HG03432 (cell line): ENCODE results near the gene PLA2G7.
"Not testable (repeated sequence)": the region's sequence is repeated elsewhere in the genome, so short reads cannot be mapped to it uniquely, and the experiment has no call there.

ENCODE experiments used
- ATAC-seq: cut with Tn5 transposase; IDR thresholded peaks from one replicate; pipeline ENCODE4 v1.9.1; 2021; ENCODE audit warnings: mild to moderate bottlenecking, moderate library complexity; ENCODE audit not compliant: unreplicated experiment

The PLA2G7 gene

GRCh38 chr6:46748940-46749503, 13.8 kb upstream of the PLA2G7 start:
- ATAC-seq, result no peak

- ATAC-seq, result no peak
Observed at GRCh38 chr6:46746696-46747095, 11.5 kb upstream of the PLA2G7 start, which contains the start of gene ANKRD66. TSS of gene ANKRD66 (plus strand) at chr6:46746933. CDS start at chr6:46751949, 5,016 bp downstream.

- ATAC-seq, result no peak
Observed at GRCh38 chr6:46745973-46746372, 10.8 kb upstream of the PLA2G7 start.

- not testable (repeated sequence) for ATAC-seq
Observed at GRCh38 chr6:46744159-46744725, 9.1 kb upstream of the PLA2G7 start.

GRCh38 chr6:46743425-46744158, 8.4 kb upstream of the PLA2G7 start:
- ATAC-seq, result no peak

- ATAC-seq, result no peak
Observed at GRCh38 chr6:46741910-46742309, 6.7 kb upstream of the PLA2G7 start.

- ATAC-seq, result no peak
Observed at GRCh38 chr6:46741482-46741881, 6.3 kb upstream of the PLA2G7 start.

- ATAC-seq, result no peak
Observed at GRCh38 chr6:46736906-46737305, 1.7 kb upstream of the PLA2G7 start.

GRCh38 chr6:46735720-46736031, 501 bp upstream of the PLA2G7 start:
- no peak for ATAC-seq

GRCh38 chr6:46733341-46733801, 1.8 kb downstream of the PLA2G7 start:
- no peak for ATAC-seq

GRCh38 chr6:46730921-46731461, 4.2 kb downstream of the PLA2G7 start:
- no peak for ATAC-seq

- no peak for ATAC-seq
Observed at GRCh38 chr6:46729787-46730326, 5.3 kb downstream of the PLA2G7 start.

GRCh38 chr6:46720401-46720800, 14.8 kb downstream of the PLA2G7 start:
- no peak for ATAC-seq

- ATAC-seq, result no peak
Observed at GRCh38 chr6:46719099-46719498, 16.1 kb downstream of the PLA2G7 start.

- no peak for ATAC-seq
Observed at GRCh38 chr6:46715141-46715540, 20.0 kb downstream of the PLA2G7 start.

GRCh38 chr6:46711491-46711890, 23.7 kb downstream of the PLA2G7 start:
- no peak for ATAC-seq

GRCh38 chr6:46706464-46706863, 28.7 kb downstream of the PLA2G7 start:
- peak; percentile 66 for ATAC-seq

- ATAC-seq, result no peak
Observed at GRCh38 chr6:46704562-46704961, 30.6 kb downstream of the PLA2G7 start.

- ATAC-seq, result no peak
Observed at GRCh38 chr6:46699970-46700369, 35.2 kb downstream of the PLA2G7 start.

- ATAC-seq, result no peak
Observed at GRCh38 chr6:46690911-46691451, 44.2 kb downstream of the PLA2G7 start.

GRCh38 chr6:46690141-46690755, 44.9 kb downstream of the PLA2G7 start:
- no peak for ATAC-seq
